ENCODE results near the gene EHBP1L1.

GRCh38 chr11:65610404-65610803 lies 34.6 kb downstream of the EHBP1L1 start:
- TF ChIP-seq, protein P1, sequence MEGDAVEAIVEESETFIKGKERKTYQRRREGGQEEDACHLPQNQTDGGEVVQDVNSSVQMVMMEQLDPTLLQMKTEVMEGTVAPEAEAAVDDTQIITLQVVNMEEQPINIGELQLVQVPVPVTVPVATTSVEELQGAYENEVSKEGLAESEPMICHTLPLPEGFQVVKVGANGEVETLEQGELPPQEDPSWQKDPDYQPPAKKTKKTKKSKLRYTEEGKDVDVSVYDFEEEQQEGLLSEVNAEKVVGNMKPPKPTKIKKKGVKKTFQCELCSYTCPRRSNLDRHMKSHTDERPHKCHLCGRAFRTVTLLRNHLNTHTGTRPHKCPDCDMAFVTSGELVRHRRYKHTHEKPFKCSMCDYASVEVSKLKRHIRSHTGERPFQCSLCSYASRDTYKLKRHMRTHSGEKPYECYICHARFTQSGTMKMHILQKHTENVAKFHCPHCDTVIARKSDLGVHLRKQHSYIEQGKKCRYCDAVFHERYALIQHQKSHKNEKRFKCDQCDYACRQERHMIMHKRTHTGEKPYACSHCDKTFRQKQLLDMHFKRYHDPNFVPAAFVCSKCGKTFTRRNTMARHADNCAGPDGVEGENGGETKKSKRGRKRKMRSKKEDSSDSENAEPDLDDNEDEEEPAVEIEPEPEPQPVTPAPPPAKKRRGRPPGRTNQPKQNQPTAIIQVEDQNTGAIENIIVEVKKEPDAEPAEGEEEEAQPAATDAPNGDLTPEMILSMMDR (IDR thresholded peaks at IDR 0.05) = no peak
- TF ChIP-seq POLR2A (IDR thresholded peaks at IDR 0.05) = no peak

Measured in lower leg skin (tissue), 3 donors.